Breast epithelium (tissue), 3 donors: ENCODE measurements around the gene TFDP3.

Experiments used
- CTCF ChIP-seq, 3 donors: fragments of 450-650 bp; IDR thresholded peaks; one replicate each; pipeline ENCODE4 v1.5.1; 2016 to 2017; ENCODE audit warnings: antibody characterized with exemption in 3 of 3, mild to moderate bottlenecking in 3 of 3, moderate library complexity in 3 of 3
- POLR2A ChIP-seq: fragments of 450-650 bp; IDR thresholded peaks from one replicate; pipeline ENCODE4 v1.6.1; 2016; ENCODE audit warnings: antibody characterized with exemption, mild to moderate bottlenecking, moderate library complexity

- TF ChIP-seq POLR2A, result no peak
- no peak for TF ChIP-seq CTCF (IDR thresholded peaks at IDR 0.05)
These were observed 30.0 kb upstream of the TFDP3 start for GRCh38 chrX:133248177-133248576.
